GM18505 (cell line): ENCODE data around the gene RPL36.
"Not testable (repeated sequence)": the region's sequence is repeated elsewhere in the genome, so short reads cannot be mapped to it uniquely, and the experiment has no call there.

ENCODE experiments used
- ATAC-seq: cut with Tn5 transposase; IDR thresholded peaks from one replicate; pipeline ENCODE4 v1.9.1; 2021; ENCODE audit not compliant: unreplicated experiment
- POLR2A ChIP-seq: IDR thresholded peaks from 4 replicates; pipeline ENCODE4 v1.6.1; 2011; ENCODE audit warnings: borderline replicate concordance; ENCODE audit not compliant: insufficient read depth, insufficient read length; ENCODE audit errors: extremely low read depth

RPL36 gene

DNA sequence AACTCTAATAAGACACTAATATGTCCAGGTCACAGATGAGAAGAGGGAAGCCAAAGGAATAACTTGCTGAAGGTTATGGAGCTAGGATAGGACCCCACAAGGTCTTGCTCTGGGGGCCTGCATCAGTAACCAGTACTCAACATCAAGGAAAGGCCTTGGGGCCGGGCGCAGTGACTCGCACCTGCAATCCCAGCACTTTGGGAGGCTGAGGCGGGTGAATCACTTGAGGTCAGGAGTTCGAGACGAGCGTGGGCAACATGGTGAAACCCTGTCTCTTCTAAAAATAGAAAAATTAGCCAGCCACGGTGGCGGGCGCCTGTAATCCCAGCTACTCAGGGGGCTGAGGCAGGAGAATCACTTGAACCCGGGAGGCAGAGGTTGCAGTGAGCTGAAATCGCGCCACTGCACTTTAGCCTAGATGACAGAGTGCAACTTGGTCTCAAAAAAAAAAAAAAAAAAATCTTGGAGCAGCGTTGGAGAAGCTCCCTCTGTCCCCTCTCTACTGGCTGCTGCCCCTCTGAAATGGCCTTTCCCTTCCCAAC is 28.0 kb downstream of the RPL36 start:
- ATAC-seq: no peak
- TF ChIP-seq POLR2A: no peak

DNA sequence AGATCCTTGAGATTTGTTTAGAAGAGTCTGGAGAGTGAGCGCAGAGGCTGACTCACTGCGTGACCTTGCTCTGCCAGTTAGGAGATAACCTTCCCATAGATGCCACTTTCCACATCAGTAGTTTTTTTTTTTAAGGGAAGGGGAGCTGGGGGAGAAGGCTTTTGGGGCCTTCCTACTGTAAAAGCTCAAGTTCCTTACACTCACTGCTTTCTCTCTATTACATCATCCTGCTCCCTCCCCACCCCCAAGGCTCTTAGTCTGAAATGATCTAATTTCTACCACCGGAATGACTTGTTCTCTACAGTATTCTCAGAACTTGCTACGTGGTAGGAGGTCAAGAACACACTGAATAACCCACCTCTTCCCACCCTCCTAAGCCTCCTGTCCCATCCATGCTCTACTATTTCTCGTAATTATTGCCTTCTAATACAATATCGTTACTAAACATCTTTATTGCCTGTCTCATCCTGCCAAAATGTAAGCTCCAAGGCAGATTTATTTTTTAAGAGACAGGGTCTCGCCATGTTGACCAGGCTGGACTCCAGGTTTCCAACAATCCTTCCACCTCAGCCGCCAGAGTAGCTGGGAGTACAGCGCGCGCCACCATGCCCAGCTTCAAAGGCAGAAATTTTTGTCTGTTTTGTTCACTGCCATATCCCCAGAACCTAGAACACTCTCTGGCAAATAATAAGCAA is 28.6 kb downstream of the RPL36 start:
- TF ChIP-seq POLR2A: peak; percentile 67
- ATAC-seq: no peak

DNA sequence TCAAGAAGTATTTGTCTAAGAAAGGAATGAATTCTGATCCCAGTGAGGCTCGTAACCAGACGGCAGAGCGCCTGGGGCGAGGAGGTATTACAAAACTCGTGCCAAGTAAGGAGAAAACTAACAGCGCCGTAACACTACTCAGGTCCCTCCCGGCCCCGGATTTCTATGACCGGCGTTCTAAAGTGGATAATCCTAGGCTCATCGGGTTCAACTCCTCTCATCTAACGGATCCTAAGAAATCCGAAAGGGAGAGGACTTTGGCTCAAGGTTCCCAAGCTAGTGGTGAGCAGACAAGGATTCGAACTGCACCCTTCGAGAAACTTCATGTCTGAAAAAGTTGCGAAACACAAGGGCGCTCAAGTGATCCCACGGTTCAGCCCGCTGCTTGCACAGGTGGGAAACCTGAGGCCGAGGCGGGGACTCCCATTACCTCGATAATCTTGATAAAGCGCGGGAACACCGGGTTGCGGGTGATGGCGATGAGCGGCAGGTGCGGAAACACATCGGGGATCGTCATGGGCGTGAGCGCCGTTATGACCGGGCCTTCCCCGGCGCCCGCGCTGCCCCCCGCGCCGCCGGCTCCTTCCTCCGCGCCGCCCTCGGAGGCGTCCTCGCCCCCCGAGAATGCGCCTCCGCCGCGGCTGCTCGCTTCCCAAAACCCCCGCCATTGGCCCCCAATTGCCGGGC is 29.3 kb downstream of the RPL36 start:
- ATAC-seq: peak; percentile 12
- no peak for TF ChIP-seq POLR2A

DNA sequence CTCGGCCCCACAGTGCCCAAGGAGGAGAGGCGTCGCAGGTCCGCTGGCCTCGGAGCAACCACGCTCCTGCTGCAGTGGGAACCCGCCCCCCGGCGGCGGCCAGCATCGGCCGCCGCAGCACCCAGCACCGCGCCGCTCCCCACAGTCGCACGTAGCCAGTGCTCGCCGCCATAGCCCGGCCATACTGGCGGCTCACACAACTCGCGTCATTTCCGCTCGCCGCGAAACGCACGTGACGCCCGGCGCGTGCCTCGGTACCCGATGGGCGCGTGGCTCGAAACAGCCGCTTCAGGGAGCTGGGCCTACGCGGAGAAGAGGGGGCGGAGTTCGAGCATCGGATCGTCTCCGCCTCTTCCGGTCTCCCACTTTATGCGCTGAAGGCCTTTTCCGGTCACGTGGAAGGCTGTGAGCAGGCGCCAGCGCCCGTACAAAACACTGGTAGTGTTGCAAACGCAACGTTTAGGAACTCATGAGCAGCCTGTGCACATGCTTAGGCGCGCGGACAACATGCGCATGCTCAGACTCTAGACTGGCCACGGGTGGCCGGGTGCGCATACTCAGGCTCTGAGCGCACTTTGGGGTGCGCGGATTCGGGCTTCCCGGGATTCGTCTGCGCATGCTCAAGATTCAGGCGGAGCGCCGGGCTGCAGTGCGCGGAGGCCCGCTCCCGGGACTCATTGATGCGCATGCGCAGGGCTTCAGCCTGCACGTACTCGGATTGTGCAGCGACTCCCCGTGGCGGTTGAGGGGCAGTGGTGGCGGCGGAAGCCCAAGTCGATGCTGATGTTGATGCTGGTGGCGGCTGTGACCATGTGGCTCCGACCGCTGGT is 30.1 kb downstream of the RPL36 start, which contains the start of the genes CATSPERD and LONP1:
Gene CATSPERD, plus strand, starts transcription at position 677 of the 830 bp plus-strand sequence. Its CDS starts 101 bp downstream, at position 778.
Gene LONP1, minus strand, starts transcription at position 186 of the 830 bp plus-strand sequence. Its CDS starts 14 bp downstream, at position 172.
- ATAC-seq: peak; percentile 76

DNA sequence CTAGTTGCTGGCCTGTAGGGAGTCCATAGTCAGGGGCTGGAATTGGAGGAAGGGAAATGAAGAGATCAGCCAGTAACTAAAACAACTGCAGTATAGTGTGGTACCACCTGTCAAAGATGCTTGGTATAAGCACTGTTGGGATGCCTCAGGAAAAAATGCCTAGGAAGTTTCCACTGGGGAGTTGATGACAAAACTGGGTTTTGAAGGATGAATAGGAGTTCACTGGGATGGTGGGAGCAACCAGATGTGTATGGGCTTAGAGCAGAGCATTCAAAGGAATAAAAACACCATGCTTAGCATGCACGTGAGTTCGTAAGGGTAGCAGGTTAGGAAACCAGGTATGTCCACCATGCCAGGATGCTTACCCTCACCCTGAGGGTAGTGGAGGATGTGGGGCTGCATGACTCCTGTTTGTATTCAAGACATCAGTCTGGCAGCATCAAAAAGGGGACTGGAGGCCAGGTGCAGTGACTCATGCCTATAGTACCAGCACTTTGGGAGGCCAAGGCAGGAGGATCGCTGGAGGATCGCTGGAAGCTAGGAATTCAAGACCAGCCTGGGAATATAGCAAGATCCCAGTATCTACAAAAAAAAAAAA is 37.5 kb downstream of the RPL36 start:
- no peak for TF ChIP-seq POLR2A
- ATAC-seq: no peak

More for the DNA sequence above, 30.1 kb downstream of the RPL36 start, which contains the start of the genes CATSPERD and LONP1:
- peak; percentile 92 for TF ChIP-seq POLR2A

DNA sequence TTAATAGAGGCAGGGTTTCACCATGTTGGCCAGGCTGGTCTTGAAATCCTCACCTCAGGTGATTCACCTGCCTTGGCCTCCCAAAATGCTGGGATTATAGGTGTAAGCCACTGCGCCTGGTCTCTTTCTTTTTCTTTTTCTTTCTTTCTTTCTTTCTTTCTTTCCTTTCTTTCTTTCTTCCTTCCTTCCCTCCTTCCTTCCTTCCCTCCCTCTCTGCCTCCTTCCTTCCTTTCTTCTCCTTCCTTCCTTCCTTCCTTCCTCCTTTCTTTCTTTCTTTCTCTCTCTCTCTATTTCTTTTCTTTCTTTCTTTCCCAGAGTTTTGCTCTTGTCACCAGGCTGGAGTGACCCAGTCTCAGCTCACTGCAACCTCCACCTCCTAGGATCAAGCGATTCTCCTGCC is 43.1 kb downstream of the RPL36 start:
- ATAC-seq: not testable (repeated sequence)

DNA sequence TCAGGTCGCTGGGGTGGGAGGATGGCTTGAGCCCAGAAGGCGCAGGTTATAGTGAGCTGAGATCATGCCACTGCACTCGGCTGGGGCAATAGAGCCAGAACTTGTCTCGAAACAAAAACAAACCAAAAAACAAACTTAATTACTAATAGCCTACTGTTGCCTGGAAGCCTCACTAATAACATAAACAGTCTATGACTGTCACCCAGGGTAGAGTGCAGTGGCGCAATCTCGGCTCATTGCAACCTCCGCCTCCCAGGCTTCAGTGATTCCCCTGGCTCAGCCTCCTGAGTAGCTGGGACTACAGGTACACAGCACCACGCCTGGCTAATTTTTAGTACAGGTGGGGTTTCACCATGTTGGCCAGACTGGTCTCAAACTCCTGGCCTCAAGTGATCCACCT is 48.3 kb downstream of the RPL36 start:
- TF ChIP-seq POLR2A: no peak
- ATAC-seq: no peak
